ENCODE data around the gene RPS23.

DNA sequence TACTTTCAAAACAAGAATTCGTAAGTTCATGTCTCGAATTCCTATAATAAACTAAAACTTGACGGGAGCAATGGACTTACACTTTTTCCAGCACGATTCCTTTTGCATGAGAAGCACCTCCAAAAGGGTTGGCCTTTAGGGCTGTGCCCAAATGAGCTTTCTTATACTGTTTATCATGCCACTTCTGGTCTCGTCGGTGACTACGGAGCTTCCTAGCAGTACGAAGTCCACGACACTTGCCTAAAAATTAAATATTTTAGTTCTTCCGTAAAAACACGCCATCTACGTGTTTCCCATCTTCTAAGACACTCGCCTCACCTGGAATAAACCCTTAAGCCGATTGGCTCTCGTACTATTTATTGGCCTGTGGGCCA, 554 bp downstream of the RPS23 start:
- TF ChIP-seq, protein P1, sequence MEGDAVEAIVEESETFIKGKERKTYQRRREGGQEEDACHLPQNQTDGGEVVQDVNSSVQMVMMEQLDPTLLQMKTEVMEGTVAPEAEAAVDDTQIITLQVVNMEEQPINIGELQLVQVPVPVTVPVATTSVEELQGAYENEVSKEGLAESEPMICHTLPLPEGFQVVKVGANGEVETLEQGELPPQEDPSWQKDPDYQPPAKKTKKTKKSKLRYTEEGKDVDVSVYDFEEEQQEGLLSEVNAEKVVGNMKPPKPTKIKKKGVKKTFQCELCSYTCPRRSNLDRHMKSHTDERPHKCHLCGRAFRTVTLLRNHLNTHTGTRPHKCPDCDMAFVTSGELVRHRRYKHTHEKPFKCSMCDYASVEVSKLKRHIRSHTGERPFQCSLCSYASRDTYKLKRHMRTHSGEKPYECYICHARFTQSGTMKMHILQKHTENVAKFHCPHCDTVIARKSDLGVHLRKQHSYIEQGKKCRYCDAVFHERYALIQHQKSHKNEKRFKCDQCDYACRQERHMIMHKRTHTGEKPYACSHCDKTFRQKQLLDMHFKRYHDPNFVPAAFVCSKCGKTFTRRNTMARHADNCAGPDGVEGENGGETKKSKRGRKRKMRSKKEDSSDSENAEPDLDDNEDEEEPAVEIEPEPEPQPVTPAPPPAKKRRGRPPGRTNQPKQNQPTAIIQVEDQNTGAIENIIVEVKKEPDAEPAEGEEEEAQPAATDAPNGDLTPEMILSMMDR (IDR thresholded peaks at IDR 0.05) = no peak
- TF ChIP-seq POLR2A (IDR thresholded peaks at IDR 0.05) (no peak), POLR2AphosphoS5 (IDR thresholded peaks at IDR 0.05) (no peak), EP300 (IDR thresholded peaks at IDR 0.05) (no peak)

Measured in sigmoid colon (tissue), 4 donors.